Measurements from ENCODE around the gene SMARCC2. TPM values are rescaled to one million over a fixed set of nuclear protein-coding genes. Genes with fewer than 3 reads are reported as not detected.

The SMARCC2 gene
- total and polyA plus RNA-seq, 9 of the 15 experiments (the other 6 are each of a cell fraction or from before 2014, with no cell fraction given) = 11.9 to 86.0 (median 36.6) TPM

- TF ChIP-seq REST (IDR thresholded peaks at IDR 0.05; ENCODE audit: borderline replicate concordance) = 0 out of 2 replicates have a peak, but pooled peaks have one; percentile 5
- no peak for TF ChIP-seq REST (CRISPR knock-in tag; IDR thresholded peaks at IDR 0.05; ENCODE audit: low read depth)
- no peak for TF ChIP-seq ZNF347 (CRISPR knock-in tag; IDR thresholded peaks at IDR 0.05; ENCODE audit: low read depth)
- peak; percentile 57; the same call in 1 of the 2 replicates for TF ChIP-seq ZBTB2 (IDR thresholded peaks at IDR 0.05)
- no peak for TF ChIP-seq MXI1 (IDR thresholded peaks at IDR 0.05; ENCODE audit: low read depth, low read length)
- peak; percentile 70 for TF ChIP-seq POLR2H (tag; IDR thresholded peaks at IDR 0.05; ENCODE audit: low read depth)
- TF ChIP-seq NFIC (IDR thresholded peaks at IDR 0.05) = peak; percentile 77
- TF ChIP-seq SMARCA4 (IDR thresholded peaks at IDR 0.05) = peak; percentile 10; the same call in 1 of the 2 replicates
Measured at GRCh38 chr12:56127485-56127887, 61.8 kb downstream of the SMARCC2 start (continued).

All from K562 (cell line).